Stimulated activated CD4-positive, alpha-beta T cell treated with anti-CD3 and anti-CD28 coated beads, Interleukin-12 subunit alpha, Interleukin-12 subunit beta, amount 100 ng/mL, for 24 hours (primary cell): ENCODE measurements around the gene FRMPD1.
A peak's percentile ranks its signal among the peaks of the same experiment; 100 is the strongest.
"Not testable (repeated sequence)": the region's sequence is repeated elsewhere in the genome, so short reads cannot be mapped to it uniquely, and the experiment has no call there.

Source experiments
- DNase-seq, 2 experiments: peaks; one replicate each; pipeline ENCODE4 v3.0.0-alpha.2; 2020; ENCODE audit warnings: low read depth in 2 of 2

The FRMPD1 gene, protein sequence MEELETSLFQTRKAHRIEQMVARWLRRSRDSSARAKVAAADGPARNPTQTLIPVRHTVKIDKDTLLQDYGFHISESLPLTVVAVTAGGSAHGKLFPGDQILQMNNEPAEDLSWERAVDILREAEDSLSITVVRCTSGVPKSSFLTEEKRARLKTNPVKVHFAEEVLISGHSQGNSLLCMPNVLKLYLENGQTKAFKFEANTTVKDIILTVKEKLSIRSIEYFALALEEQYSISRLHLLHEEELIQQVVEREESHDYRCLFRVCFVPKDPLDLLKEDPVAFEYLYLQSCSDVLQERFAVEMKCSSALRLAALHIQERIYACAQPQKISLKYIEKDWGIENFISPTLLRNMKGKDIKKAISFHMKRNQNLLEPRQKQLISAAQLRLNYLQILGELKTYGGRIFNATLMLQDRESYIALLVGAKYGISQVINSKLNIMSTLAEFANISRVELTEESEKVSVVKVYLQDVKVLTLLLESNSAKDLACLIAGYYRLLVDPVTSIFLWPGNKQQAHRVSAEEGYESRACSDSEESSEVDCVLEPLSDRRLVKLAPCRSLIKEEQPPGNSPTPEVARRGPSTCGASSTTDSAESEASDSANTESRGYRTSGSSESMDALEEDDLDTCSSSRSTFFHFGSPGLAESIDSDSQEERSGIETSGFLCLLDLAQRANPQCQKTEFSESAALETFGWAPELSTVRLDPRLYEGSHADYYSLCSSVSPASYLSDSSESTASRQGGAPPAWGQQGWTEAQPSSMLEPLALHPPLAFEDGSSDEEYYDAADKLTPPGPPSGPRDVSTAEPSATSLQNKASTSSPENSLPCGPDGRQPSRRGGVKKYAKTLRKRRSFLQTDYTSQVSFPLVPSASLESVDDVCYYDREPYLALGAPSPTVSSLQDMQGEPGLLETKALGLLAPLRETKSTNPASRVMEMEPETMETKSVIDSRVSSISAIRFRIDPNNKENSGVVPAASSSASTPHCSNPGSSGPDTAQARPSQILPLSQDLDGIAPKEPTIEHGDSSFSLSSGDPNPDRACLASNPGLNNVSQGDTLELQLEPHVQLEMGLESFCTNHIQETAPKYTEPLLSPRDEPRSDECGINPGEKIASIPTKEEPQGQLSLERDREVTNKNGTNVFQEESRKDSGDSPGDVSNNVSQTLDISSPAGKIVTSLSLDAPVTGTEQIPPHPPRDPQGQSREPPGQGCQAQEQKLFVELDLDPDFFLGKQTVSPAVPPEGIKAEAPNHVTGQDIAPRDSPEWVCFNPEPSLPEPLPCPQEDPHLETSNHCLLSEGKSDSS (N-terminal part only)

DNA sequence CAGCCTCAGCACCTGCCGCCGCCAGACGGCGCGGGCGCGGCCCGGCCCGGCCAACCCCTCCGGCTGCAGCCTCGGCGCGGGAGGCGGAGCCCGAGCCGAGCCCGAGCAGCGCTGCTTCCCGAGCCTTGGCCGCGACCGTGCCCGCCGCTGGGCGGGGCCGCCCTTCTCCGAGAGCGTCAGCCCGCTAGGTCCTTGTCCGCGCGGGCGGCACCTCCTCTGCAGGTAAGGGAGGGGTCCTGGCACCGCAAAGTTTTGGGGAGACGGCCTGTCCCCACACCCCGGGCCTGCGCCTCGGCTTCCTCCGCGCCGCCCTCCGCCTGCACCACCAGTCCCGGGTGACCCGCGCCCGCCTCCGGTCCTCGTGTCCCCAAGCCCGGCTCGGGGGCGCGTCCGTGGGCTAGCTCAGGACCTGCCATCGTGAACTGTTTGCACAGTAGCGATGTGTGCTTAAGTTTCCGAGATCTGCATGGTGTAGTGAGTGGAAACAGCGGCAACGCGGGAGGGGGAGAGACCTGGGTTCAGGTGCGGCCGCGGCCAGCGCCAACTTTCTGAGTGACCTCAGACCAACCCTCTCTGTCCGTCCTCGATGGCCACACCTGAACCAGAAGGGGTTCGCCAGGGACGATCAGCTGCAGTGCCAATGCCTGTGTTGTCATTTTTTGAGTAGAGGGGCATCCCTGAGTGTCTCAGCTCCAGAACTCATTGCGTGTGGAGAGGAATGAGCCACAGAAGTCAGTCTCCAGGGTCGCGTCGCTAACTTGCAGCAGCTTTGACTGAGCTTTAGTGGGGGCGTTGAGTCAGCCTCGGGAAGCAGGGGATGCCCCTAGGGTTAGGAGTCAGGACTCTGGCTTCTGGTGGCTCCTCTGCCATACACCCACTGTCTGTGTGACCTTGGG lies at the start of gene FRMPD1:
FRMPD1 (plus strand) TSS at position 82 of the 896 bp plus-strand sequence. CDS start 41,688 bp downstream, outside the sequence.
- DNase-seq: peak; percentile 31 to 47

DNA sequence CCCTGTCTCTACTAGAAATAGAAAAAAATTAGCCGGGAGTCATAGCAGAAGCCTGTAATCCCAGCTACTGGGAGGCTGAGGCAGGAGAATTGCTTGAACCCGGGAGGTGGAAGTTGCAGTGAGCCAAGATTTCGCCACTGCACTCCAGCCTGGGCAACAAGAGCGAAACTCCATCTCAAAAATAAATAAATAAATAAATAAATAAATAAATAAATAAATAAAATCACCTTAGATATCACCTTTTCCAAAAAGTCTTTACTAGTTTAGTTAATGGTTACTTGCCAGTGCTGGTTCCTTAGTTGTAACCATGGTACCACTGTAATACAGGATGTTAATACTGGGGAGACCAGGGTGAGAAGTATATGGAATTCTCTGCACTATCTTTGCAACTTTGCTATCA lies 48.7 kb upstream of the FRMPD1 start:
- DNase-seq: not testable (repeated sequence)

DNA sequence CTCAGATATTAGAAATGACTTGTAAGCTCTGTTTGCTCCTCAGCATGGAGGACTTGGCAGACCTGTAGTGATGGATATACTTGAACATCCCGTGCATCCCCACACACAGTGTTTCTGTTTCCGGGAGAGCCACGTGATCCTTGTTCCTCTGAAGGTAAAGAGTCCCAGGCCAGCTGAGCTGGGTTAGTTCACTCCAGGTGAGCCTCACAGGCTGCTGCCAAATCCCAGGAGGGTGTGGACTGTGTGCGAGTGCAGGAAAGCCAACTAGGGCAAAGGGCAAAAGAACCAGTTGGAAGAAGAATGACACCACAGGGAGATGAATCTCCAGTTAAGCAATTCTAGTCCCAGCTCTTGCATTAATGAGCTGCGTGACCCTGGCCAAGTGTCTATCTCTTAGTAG lies 47.9 kb upstream of the FRMPD1 start:
- DNase-seq: no peak

DNA sequence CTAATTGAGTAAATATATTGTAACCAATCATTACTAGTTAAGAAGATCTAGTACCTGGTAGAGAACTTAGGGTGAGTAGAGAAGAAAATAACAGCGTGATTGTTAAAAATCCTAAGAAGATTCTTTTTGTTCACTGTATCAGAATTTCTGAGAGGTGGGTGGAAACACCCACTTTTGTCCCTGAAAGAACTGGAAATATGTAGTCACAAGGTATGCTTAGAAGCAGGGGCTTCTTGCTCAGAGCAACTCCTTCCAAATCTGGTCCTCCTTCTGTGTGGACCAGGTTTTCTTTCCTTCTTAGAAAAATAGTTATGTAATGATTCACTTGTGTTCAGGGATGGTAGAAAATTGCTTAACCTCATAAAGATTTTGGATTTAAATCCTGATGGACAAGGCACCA lies 46.5 kb upstream of the FRMPD1 start:
- DNase-seq: no peak

DNA sequence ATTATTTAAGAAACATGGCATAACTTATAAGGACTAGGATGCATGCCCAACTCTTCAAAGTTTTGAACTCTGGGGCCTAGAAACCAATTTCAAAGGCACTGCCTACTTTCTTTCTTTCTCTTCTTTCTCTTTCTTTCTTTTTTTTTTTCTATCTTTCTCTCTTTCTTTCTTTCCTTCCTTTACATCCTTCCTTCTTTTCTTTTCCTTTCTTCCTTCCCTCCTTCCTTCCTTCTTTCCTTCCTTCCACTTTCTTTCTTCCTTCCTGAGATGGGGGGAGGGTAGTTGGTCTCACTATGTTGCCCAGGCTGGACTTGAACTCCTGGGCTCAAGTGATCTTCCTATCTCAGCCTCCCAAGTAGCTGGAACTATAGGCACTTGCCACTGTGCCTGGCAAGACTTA lies 42.5 kb upstream of the FRMPD1 start:
- DNase-seq: no peak

DNA sequence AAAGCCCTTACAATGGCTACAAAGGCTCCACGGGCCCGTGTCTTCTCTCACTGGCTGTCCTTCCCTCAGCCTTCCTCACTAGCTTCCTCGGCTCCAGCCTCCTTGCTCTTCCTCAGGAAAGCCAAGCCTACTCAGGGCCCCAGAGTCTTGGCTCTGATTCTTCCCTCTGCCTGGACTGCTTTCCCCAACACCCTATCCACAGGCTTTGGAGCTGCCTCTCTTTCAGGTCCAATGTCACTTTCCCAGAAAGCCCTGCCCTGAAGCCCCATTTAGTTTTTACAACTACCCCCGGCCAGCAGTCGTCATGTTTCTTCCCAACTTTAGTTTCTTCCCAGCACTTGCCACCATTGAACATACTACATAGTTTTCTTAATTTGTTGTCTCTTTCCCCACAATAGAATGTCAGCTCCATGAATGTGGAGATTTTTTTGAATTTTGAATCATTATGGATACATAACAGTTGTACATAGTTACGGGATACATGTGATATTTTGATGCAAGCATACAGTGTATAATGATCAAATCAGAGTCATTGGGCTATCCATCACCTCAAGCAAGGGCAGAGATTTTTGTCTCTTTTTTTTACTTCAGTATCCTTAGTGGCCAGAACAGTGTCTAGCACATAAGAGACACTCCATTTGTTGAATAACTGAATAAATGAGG lies 40.9 kb upstream of the FRMPD1 start:
- no peak for DNase-seq

DNA sequence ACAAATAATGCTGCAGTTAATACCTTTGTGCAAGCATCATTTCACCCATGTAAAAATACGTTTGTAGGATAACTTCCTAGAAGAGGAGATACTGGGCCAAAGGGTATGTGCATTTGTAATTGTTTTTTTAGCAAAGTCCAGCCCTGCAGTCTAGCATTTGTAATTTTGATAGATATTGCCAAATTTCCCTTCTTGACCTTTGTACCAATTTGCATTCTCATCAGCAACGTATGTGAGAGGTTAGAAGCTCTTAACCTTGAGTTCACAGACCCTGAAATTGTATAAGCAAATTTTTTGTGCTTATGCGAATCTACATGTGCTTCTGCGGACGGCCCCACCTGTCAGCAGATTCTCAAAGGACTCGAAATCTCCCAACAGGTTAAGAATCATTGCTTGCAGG lies 39.7 kb upstream of the FRMPD1 start:
- DNase-seq: no peak

DNA sequence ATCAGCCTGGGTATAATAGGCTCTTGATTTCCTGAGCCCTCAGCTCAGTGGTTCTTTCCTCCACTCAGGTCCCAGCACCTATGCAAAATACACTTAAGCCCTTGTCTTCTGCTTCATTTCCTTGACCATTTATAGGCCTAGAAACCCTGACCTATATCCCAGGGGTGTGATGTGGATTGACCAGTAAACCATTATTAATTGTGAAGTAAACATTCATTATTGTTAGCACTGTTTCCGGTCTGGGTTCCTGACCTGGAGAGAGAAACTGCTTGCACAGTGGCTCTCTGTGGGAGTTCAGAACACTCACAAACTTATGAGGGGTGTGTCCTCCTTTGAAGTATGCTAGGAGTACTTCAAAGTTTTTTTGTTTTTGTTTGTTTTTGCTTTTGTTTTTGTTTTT lies 38.8 kb upstream of the FRMPD1 start:
- no peak for DNase-seq

DNA sequence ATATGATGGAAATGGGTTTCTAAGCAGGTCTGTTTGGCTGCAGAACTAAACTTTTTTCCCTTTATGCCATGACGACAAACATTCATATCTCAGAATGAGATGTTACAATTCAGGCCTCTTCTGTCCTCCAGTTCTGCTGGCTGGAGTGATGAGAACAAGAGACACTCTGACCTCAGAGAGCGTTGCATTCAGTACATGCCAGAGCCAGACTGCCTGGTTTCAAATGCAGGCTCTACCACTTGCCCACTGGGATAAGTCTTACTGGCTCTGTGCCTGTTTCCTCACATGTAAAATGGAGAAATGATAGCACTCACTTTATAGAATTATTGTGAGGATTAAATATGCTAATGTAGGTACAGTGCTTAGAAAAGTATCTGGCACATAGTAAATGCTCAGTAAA lies 33.6 kb upstream of the FRMPD1 start:
- DNase-seq: no peak

DNA sequence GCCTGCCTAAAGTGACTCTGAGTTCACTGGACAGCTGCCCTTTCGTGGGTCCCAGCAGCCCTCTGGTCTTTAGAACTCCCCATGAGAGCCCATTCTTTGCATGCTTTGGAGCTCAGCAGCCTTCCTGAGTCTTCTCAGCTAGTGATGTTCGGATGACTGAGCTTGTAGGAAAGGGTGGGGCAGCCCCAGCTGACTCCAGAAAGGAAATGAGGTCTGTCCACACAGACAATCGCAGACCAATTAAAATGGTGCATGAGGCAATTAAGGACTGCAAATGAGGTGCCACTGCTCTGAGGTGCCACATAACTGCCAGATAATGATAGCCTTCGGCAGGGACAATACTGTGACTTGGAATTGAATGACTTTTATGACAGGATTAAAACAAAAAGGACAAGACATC lies 32.9 kb upstream of the FRMPD1 start:
- DNase-seq: no peak

DNA sequence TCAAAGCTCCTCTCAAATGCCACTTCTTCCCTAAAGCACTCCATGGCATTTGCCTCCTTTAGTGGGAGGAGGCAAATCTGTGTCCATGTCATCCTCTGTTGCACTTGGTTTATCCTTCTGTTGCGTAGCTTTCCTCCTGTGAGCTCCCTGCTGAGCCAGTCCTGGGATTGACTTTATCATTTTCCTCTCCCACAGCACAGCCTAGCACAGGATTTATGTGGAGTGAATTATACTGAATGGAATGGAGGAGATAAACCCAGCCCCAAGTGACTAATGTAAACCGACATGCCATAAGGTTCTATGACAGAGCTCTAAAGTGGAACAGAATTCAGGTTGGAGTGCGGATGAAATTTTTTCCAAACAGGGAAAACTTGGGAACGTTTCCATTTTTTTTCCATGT lies 31.9 kb upstream of the FRMPD1 start:
- no peak for DNase-seq

DNA sequence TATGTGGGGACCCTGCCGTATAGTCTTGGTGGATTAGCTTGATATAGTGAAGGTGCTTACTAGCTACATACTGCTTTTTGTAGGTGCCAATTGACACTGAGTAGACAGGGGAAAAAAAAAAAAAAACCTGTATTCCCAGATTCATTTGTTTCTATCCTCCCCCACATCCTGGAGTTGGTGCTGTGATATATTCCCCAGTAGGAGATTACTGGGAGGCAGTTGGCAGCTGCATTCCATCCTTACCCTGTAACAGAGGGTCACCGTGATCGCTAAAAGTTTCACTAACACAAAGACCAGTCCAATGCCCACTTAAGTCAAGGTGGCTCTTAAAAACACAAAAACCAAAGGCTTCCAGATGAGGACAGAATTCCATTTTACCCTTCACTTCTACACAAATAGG lies 30.9 kb upstream of the FRMPD1 start:
- no peak for DNase-seq

DNA sequence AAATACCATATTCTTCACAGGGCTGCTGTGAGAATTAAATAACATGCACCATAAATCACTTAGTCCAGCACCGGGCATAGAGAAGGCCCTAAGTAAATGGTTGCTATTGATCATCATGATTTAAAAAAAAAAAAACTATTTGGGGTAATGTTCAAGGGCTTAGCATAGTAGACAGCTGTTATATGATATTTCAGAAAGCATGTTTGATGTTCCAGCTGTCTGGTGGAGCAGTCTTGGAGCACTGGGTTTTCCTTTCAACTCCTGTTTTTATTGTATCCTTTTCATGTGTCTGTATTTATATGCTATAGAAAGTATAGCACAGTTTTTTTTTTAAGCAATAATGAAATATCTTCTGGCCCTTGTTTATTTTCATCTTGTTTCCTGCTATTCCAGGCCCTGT lies 30.4 kb upstream of the FRMPD1 start:
- DNase-seq: no peak

DNA sequence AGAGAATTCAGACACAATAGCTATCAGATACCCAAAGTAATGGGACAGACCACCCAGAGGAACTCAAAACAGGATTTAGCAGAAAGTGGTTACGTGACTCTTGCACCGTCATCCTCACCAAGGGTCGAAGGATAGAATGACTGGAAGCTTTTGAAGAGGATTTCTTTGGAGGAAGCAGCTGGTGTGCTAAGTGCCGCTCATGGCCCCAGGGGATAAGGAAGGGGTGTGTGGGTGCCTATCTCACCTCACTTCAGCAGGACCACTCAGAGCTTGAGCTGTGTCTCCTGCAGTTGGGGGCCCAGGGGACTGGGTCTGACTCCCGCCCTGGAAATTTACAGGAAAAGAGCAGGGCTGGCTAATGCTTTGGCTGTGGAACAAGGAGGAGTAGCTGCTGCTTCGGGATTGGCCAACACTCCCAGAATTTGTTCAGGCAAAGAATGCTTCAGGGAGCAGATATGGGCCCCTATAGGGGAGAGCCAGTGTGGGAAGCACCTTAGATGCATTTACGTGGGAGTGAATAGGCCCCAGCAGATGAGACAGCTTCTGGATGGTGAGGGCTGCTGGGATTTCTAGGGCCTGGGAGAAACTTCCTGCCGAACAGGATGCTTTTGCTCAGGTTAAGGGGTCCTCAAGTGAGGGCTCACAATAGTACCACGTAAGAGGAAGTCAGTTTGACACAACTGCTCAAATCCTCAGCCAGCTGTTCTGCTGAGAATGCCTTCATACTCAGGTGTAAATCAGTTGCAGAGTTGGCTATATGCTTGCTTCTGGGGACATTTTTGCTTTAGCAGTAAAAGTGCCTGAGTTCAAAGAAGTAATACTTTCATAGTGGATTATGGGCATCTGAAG lies 29.3 kb upstream of the FRMPD1 start:
- no peak for DNase-seq

DNA sequence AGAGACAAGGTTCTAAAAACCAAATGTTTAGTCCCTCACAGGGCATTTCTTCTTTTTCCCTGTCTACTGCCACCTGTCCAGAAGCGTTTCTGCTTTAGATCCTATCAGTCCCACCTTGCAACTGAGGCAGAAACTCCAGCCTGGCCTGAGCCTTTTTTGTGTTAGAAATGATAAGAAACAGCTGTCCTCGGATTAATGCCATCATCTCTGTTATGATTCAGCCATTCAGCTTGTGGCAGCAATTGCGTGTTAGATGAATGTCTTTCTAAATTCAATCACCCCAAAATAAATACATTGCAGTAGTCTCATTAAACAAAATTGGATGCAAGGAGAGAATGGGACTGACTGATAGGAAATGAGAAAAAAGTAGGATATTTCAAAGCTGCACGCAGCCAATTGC lies 28.3 kb upstream of the FRMPD1 start:
- DNase-seq: no peak

DNA sequence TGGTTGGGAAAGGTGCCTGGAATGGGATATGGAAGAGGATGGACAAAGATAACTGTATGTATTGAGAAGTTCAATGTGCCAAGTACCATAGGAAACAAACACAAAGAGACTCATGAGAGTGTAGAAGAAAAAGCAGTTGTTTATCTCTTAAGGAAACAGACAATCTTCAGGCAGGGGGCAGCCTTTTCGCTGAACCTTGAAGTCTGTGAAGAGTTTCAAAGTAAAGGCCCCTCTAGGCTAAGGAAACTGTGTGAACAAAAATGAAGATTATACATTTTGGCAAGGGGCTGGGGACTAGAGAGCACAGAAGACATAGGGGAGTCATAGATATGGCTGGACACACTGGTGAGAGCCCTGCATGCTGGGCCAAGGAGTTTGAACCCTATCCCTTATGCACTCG lies 27.5 kb upstream of the FRMPD1 start:
- DNase-seq: no peak

DNA sequence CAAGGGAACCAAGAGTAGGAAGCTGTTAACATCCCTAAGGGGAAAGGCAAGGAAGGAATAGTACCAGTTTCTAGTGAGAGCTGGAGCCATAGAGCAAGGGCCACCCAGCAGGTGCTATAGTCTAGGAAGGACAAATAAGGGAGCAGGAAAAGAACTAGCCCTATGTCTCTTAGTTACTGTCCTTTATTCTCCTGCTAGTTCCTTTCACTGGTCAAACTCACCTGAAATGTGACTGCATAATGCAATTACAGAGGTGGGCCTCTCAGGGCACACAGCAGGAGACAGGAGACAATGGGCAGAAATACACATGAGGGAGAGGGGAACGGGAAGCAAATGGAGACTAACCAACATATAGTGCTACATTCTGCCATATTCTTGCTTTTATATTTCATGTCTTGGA lies 26.7 kb upstream of the FRMPD1 start:
- DNase-seq: no peak

DNA sequence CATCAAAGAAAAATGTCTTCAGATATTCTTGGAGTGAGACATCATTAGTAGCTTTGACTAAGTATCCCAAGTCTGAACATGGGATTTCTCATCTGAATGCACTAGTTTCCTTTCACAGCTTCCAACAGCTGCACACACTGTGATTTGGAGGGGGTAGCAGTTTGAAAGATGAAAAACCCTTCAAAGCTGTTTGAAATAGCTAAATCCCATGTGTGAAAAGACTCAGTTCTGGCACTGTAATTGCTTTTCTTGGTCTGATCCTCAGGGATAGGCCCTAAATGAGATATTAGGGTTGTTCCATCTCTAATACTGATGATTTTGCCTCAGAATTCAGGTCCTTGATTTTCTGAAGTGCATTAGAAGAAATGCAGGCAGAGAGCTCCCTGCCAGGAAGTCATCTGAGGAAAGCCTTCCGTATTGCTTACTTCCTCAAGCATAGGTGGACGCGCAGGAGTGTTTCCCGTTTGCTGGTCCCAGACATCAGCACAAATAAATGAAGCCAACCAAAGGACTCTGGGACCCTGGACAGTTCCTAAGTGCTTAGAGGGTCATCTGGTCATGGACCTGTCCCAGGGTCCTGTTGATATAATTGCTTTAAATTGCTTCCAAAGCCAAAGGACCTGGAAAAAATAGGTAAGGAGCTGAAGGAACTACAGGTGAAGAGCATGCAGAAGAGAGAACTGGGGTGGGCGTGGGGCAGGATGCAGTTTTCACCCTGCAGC lies 25.6 kb upstream of the FRMPD1 start:
- no peak for DNase-seq

DNA sequence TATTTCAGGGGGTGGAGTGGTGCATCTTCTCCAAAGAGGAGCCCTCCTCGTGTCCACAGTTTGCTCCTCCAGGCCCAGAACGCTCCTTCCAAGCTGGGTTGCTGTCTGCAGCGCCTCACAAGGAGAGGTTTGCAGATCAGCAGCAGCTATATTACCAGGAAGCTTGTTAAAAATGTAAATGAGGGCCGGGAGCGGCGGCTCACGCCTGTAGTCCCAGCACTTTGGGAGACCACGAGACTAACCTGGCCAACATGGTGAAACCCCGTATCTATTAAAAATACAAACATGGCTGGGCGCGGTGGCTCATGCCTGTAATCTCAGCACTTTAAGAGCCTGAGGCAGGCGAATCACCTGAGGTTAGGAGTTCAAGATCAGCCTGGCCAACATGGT lies 25.0 kb upstream of the FRMPD1 start:
- no peak for DNase-seq
